Measurements from ENCODE around the gene NID2. TPM values are rescaled to one million over a fixed set of nuclear protein-coding genes. Genes with fewer than 3 reads are reported as not detected.

Gene NID2
- total RNA-seq, 2 donors from 2014 or later, result 18.8 to 28.7 TPM

GRCh38 chr14:52000696-52001095, 68.2 kb downstream of the NID2 start:
- H3K9ac ChIP-seq (ENCODE audit: low read depth in 2 of 2, low read length in 2 of 2), result no peak overlapping the region
- no peak overlapping the region for H3K4me3 ChIP-seq
- H3K4me1 ChIP-seq, result no peaks in the 10 kb centered on the region
- H3K27ac ChIP-seq, result no peak overlapping the region
- no peaks in the 10 kb centered on the region for H3K27me3 ChIP-seq
- H3K36me3 ChIP-seq, result peaks cover 5% of the 10 kb centered on the region
- no peaks in the 10 kb centered on the region for H3K9me3 ChIP-seq
- no peak for TF ChIP-seq CTCF (IDR thresholded peaks at IDR 0.05)
- no peak for DNase-seq
- intact Hi-C loops (cut with DNase I), result loop anchor here (10.0 kb wide), 1 partner anchor 474 kb away; no protein-coding TSS in a partner anchor

- H3K27me3 ChIP-seq, result no peaks in the 10 kb centered on the region
- no peak overlapping the region for H3K4me3 ChIP-seq
- no peaks in the 10 kb centered on the region for H3K9me3 ChIP-seq
- no peak overlapping the region for H3K27ac ChIP-seq
- TF ChIP-seq CTCF (IDR thresholded peaks at IDR 0.05), result no peak
- no peak overlapping the region for H3K9ac ChIP-seq (ENCODE audit: low read depth in 2 of 2, low read length in 2 of 2)
- intact Hi-C loops (cut with DNase I), result loop anchor here (10.0 kb wide), 1 partner anchor 475 kb away; no protein-coding TSS in a partner anchor
- H3K4me1 ChIP-seq, result no peaks in the 10 kb centered on the region
- no peak for DNase-seq
- H3K36me3 ChIP-seq, result peaks cover 5% of the 10 kb centered on the region
Observed at GRCh38 chr14:52000019-52000582, 68.8 kb downstream of the NID2 start.

- Histone ChIP-seq H3K27ac (no peak overlapping the region), H3K4me3 (no peak overlapping the region), H3K27me3 (no peaks in the 10 kb centered on the region), H3K9ac (ENCODE audit: low read depth in 2 of 2, low read length in 2 of 2) (no peak overlapping the region), H3K9me3 (no peaks in the 10 kb centered on the region), H3K36me3 (no peaks in the 10 kb centered on the region), H3K4me1 (no peaks in the 10 kb centered on the region)
- TF ChIP-seq CTCF (IDR thresholded peaks at IDR 0.05), result no peak
- no peak for DNase-seq
- intact Hi-C loops (cut with DNase I), result loop anchor here (5.0 kb wide), 1 partner anchor 273 kb away; no protein-coding TSS in a partner anchor
Observed at GRCh38 chr14:51999084-51999483, 69.8 kb downstream of the NID2 start.

GRCh38 chr14:51998348-51998747, 70.5 kb downstream of the NID2 start:
- Histone ChIP-seq H3K36me3 (no peaks in the 10 kb centered on the region), H3K9ac (ENCODE audit: low read depth in 2 of 2, low read length in 2 of 2) (no peak overlapping the region), H3K4me1 (no peaks in the 10 kb centered on the region), H3K27me3 (no peaks in the 10 kb centered on the region), H3K27ac (no peak overlapping the region), H3K4me3 (no peak overlapping the region), H3K9me3 (no peaks in the 10 kb centered on the region)
- no peak for TF ChIP-seq CTCF (IDR thresholded peaks at IDR 0.05)
- intact Hi-C loops (cut with DNase I), result loop anchor here (5.0 kb wide), 1 partner anchor 274 kb away; no protein-coding TSS in a partner anchor
- DNase-seq, result no peak

DNA sequence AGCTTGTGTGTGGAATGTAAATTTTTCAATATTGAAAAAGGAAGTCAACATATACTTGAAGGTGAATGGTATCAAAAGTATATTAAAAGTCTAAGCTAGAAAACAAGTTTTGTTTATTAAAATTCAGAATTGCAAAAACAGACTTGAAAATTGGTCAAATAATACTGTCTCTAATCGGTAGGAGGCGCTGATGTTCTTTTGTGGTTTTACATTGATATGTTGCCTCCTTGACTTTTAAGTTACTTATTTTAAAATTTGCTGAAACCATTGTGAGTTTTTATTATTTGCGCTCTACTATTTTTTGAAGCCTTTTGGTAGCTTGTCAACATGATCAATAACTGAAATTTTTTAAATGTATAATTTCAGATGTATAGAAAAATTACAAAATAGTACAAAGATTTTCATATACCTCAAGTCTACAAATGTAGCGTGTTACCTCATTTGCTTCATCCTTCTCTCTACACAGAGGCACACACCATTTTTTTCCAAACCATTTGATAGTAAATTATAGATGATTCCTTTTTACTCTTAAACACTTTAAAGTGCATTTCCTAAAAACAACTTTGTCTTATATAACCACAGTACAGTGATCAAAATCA, 72.6 kb downstream of the NID2 start:
- H3K27me3 ChIP-seq, result no peaks in the 10 kb centered on the region
- no peaks in the 10 kb centered on the region for H3K36me3 ChIP-seq
- H3K4me1 ChIP-seq, result peaks cover 3% of the 10 kb centered on the region
- intact Hi-C loops (cut with DNase I), result loop anchor here (5.0 kb wide), 1 partner anchor 276 kb away; no protein-coding TSS in a partner anchor
- no peak for DNase-seq
- no peak overlapping the region for H3K4me3 ChIP-seq
- no peaks in the 10 kb centered on the region for H3K9me3 ChIP-seq
- H3K9ac ChIP-seq (ENCODE audit: low read depth in 2 of 2, low read length in 2 of 2), result no peak overlapping the region
- peak; percentile 68 for TF ChIP-seq CTCF (IDR thresholded peaks at IDR 0.05)
- no peak overlapping the region for H3K27ac ChIP-seq
